ENCODE measurements around the gene PDS5B.

The PDS5B gene

GRCh38 chr13:32661685-32662084, 75.4 kb downstream of the PDS5B start:
- H3K4me1 ChIP-seq (ENCODE audit: control insufficient read depth, insufficient read depth, low read length), result peaks cover 21% of the 10 kb centered on the region
- H3K9me3 ChIP-seq (replicated peaks; ENCODE audit: low read length), result no peaks in the 10 kb centered on the region
- no peaks in the 10 kb centered on the region for H3K36me3 ChIP-seq (ENCODE audit: insufficient read depth, low read length)
- no peak overlapping the region for H3K9ac ChIP-seq (ENCODE audit: low read depth, low read length)
- H3K4me3 ChIP-seq (ENCODE audit: low read length), result no peak overlapping the region
- no peak overlapping the region for H3K4me2 ChIP-seq (ENCODE audit: low read length)
- no peaks in the 10 kb centered on the region for H3K27me3 ChIP-seq (ENCODE audit: control insufficient read depth, insufficient read depth, low read length)

GRCh38 chr13:32663660-32664059, 77.4 kb downstream of the PDS5B start:
- H3K4me3 ChIP-seq (ENCODE audit: low read length), result no peak overlapping the region

GRCh38 chr13:32666990-32667571, 80.8 kb downstream of the PDS5B start:
- Histone ChIP-seq H3K27me3 (ENCODE audit: control insufficient read depth, insufficient read depth, low read length) (no peaks in the 10 kb centered on the region), H3K9me3 (replicated peaks; ENCODE audit: low read length) (no peaks in the 10 kb centered on the region), H3K9ac (ENCODE audit: low read depth, low read length) (no peak overlapping the region), H3K4me1 (ENCODE audit: control insufficient read depth, insufficient read depth, low read length) (no peaks in the 10 kb centered on the region), H3K4me3 (ENCODE audit: low read length) (no peak overlapping the region), H3K4me2 (ENCODE audit: low read length) (no peak overlapping the region), H3K36me3 (ENCODE audit: insufficient read depth, low read length) (no peaks in the 10 kb centered on the region)

More at GRCh38 chr13:32663660-32664059, 77.4 kb downstream of the PDS5B start:
- no peaks in the 10 kb centered on the region for H3K27me3 ChIP-seq (ENCODE audit: control insufficient read depth, insufficient read depth, low read length)
- H3K36me3 ChIP-seq (ENCODE audit: insufficient read depth, low read length), result no peaks in the 10 kb centered on the region
- peaks cover 13% of the 10 kb centered on the region for H3K4me1 ChIP-seq (ENCODE audit: control insufficient read depth, insufficient read depth, low read length)
- no peak overlapping the region for H3K4me2 ChIP-seq (ENCODE audit: low read length)
- H3K9ac ChIP-seq (ENCODE audit: low read depth, low read length), result no peak overlapping the region
- no peaks in the 10 kb centered on the region for H3K9me3 ChIP-seq (replicated peaks; ENCODE audit: low read length)

- H3K4me3 ChIP-seq (ENCODE audit: low read length), result no peak overlapping the region
- H3K4me2 ChIP-seq (ENCODE audit: low read length), result no peak overlapping the region
- H3K9ac ChIP-seq (ENCODE audit: low read depth, low read length), result no peak overlapping the region
- H3K27me3 ChIP-seq (ENCODE audit: control insufficient read depth, insufficient read depth, low read length), result no peaks in the 10 kb centered on the region
- H3K36me3 ChIP-seq (ENCODE audit: insufficient read depth, low read length), result no peaks in the 10 kb centered on the region
- no peaks in the 10 kb centered on the region for H3K4me1 ChIP-seq (ENCODE audit: control insufficient read depth, insufficient read depth, low read length)
- no peaks in the 10 kb centered on the region for H3K9me3 ChIP-seq (replicated peaks; ENCODE audit: low read length)
These were observed 82.9 kb downstream of the PDS5B start for GRCh38 chr13:32669030-32669646.

GRCh38 chr13:32674503-32674902, 88.3 kb downstream of the PDS5B start:
- Histone ChIP-seq H3K4me3 (ENCODE audit: low read length) (no peak overlapping the region), H3K4me1 (ENCODE audit: control insufficient read depth, insufficient read depth, low read length) (no peaks in the 10 kb centered on the region), H3K36me3 (ENCODE audit: insufficient read depth, low read length) (no peaks in the 10 kb centered on the region), H3K27me3 (ENCODE audit: control insufficient read depth, insufficient read depth, low read length) (no peaks in the 10 kb centered on the region), H3K9me3 (replicated peaks; ENCODE audit: low read length) (no peaks in the 10 kb centered on the region), H3K9ac (ENCODE audit: low read depth, low read length) (no peak overlapping the region), H3K4me2 (ENCODE audit: low read length) (no peak overlapping the region)

- Histone ChIP-seq H3K4me2 (ENCODE audit: low read length) (no peak overlapping the region), H3K4me3 (ENCODE audit: low read length) (no peak overlapping the region), H3K4me1 (ENCODE audit: control insufficient read depth, insufficient read depth, low read length) (no peaks in the 10 kb centered on the region), H3K9me3 (replicated peaks; ENCODE audit: low read length) (no peaks in the 10 kb centered on the region), H3K9ac (ENCODE audit: low read depth, low read length) (no peak overlapping the region), H3K36me3 (ENCODE audit: insufficient read depth, low read length) (no peaks in the 10 kb centered on the region), H3K27me3 (ENCODE audit: control insufficient read depth, insufficient read depth, low read length) (no peaks in the 10 kb centered on the region)
These were observed 90.0 kb downstream of the PDS5B start for GRCh38 chr13:32676242-32676641.

- no peaks in the 10 kb centered on the region for H3K27me3 ChIP-seq (ENCODE audit: control insufficient read depth, insufficient read depth, low read length)
- no peak overlapping the region for H3K4me3 ChIP-seq (ENCODE audit: low read length)
- no peaks in the 10 kb centered on the region for H3K9me3 ChIP-seq (replicated peaks; ENCODE audit: low read length)
- H3K9ac ChIP-seq (ENCODE audit: low read depth, low read length), result no peak overlapping the region
- H3K36me3 ChIP-seq (ENCODE audit: insufficient read depth, low read length), result no peaks in the 10 kb centered on the region
- no peaks in the 10 kb centered on the region for H3K4me1 ChIP-seq (ENCODE audit: control insufficient read depth, insufficient read depth, low read length)
- H3K4me2 ChIP-seq (ENCODE audit: low read length), result no peak overlapping the region
These were observed 95.9 kb downstream of the PDS5B start for GRCh38 chr13:32682130-32682529.

- Histone ChIP-seq H3K36me3 (ENCODE audit: insufficient read depth, low read length) (no peaks in the 10 kb centered on the region), H3K9me3 (replicated peaks; ENCODE audit: low read length) (no peaks in the 10 kb centered on the region), H3K4me3 (ENCODE audit: low read length) (no peak overlapping the region), H3K9ac (ENCODE audit: low read depth, low read length) (no peak overlapping the region), H3K4me1 (ENCODE audit: control insufficient read depth, insufficient read depth, low read length) (no peaks in the 10 kb centered on the region), H3K4me2 (ENCODE audit: low read length) (no peak overlapping the region), H3K27me3 (ENCODE audit: control insufficient read depth, insufficient read depth, low read length) (no peaks in the 10 kb centered on the region)
These were observed 96.5 kb downstream of the PDS5B start for GRCh38 chr13:32682740-32683139.

- Histone ChIP-seq H3K36me3 (ENCODE audit: insufficient read depth, low read length) (no peaks in the 10 kb centered on the region), H3K9me3 (replicated peaks; ENCODE audit: low read length) (no peaks in the 10 kb centered on the region), H3K4me3 (ENCODE audit: low read length) (no peak overlapping the region), H3K9ac (ENCODE audit: low read depth, low read length) (no peak overlapping the region), H3K27me3 (ENCODE audit: control insufficient read depth, insufficient read depth, low read length) (no peaks in the 10 kb centered on the region), H3K4me2 (ENCODE audit: low read length) (no peak overlapping the region), H3K4me1 (ENCODE audit: control insufficient read depth, insufficient read depth, low read length) (no peaks in the 10 kb centered on the region)
These were observed 101.0 kb downstream of the PDS5B start for GRCh38 chr13:32687275-32687674.

GRCh38 chr13:32695602-32696250, 109.5 kb downstream of the PDS5B start:
- peaks cover 3% of the 10 kb centered on the region for H3K36me3 ChIP-seq (ENCODE audit: insufficient read depth, low read length)
- no peak overlapping the region for H3K4me3 ChIP-seq (ENCODE audit: low read length)
- no peaks in the 10 kb centered on the region for H3K27me3 ChIP-seq (ENCODE audit: control insufficient read depth, insufficient read depth, low read length)
- H3K9ac ChIP-seq (ENCODE audit: low read depth, low read length), result no peak overlapping the region
- peaks cover 10% of the 10 kb centered on the region for H3K4me1 ChIP-seq (ENCODE audit: control insufficient read depth, insufficient read depth, low read length)
- peak overlapping the region; percentile 35 for H3K4me2 ChIP-seq (ENCODE audit: low read length)
- no peaks in the 10 kb centered on the region for H3K9me3 ChIP-seq (replicated peaks; ENCODE audit: low read length)

GRCh38 chr13:32707471-32707870, 121.2 kb downstream of the PDS5B start:
- H3K9ac ChIP-seq (ENCODE audit: low read depth, low read length), result no peak overlapping the region
- peaks cover 17% of the 10 kb centered on the region for H3K36me3 ChIP-seq (ENCODE audit: insufficient read depth, low read length)
- H3K4me1 ChIP-seq (ENCODE audit: control insufficient read depth, insufficient read depth, low read length), result no peaks in the 10 kb centered on the region
- no peaks in the 10 kb centered on the region for H3K27me3 ChIP-seq (ENCODE audit: control insufficient read depth, insufficient read depth, low read length)
- no peak overlapping the region for H3K4me2 ChIP-seq (ENCODE audit: low read length)
- no peaks in the 10 kb centered on the region for H3K9me3 ChIP-seq (replicated peaks; ENCODE audit: low read length)
- H3K4me3 ChIP-seq (ENCODE audit: low read length), result no peak overlapping the region

GRCh38 chr13:32713397-32713796, 127.1 kb downstream of the PDS5B start:
- peaks cover 25% of the 10 kb centered on the region for H3K36me3 ChIP-seq (ENCODE audit: insufficient read depth, low read length)
- H3K4me3 ChIP-seq (ENCODE audit: low read length), result no peak overlapping the region
- no peaks in the 10 kb centered on the region for H3K27me3 ChIP-seq (ENCODE audit: control insufficient read depth, insufficient read depth, low read length)
- no peaks in the 10 kb centered on the region for H3K4me1 ChIP-seq (ENCODE audit: control insufficient read depth, insufficient read depth, low read length)
- no peak overlapping the region for H3K9ac ChIP-seq (ENCODE audit: low read depth, low read length)
- H3K9me3 ChIP-seq (replicated peaks; ENCODE audit: low read length), result peaks cover 2% of the 10 kb centered on the region
- H3K4me2 ChIP-seq (ENCODE audit: low read length), result no peak overlapping the region

All from skeletal muscle satellite cell (primary cell).